GM12875 (cell line): ENCODE measurements around the gene L3MBTL2.

ENCODE experiments used
- H3K4me3 ChIP-seq: one replicate; pipeline ENCODE4 v1.5.1; 2011; ENCODE audit warnings: low read depth, low read length, control low read depth
- CTCF ChIP-seq: IDR thresholded peaks from 2 replicates; pipeline ENCODE4 v1.5.1; 2011; ENCODE audit warnings: low read depth, mild to moderate bottlenecking, control low read depth, inconsistent platforms, low read length, moderate library complexity, borderline replicate concordance; ENCODE audit not compliant: insufficient read depth

The L3MBTL2 gene

DNA sequence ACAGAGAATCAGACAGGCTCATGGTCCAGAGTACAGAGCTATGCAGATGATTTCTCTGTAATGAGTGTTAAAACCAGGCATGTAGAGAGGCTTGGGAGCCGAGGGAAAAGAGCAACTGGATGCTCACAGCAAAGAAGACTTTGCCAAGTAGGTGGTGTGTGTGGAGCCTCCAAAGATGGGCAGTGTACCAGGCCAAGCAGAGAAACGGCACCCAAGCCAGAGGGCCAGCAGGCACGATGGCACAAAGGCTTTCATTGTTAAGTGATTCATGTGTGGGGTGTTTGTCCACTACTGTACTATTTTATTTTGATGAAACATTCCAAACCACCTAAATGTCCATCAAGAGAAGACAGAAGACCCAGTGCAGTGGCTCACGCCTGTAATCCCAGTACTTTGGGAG lies 69.7 kb downstream of the L3MBTL2 start:
- no peak overlapping the region for H3K4me3 ChIP-seq
- TF ChIP-seq CTCF, result no peak

DNA sequence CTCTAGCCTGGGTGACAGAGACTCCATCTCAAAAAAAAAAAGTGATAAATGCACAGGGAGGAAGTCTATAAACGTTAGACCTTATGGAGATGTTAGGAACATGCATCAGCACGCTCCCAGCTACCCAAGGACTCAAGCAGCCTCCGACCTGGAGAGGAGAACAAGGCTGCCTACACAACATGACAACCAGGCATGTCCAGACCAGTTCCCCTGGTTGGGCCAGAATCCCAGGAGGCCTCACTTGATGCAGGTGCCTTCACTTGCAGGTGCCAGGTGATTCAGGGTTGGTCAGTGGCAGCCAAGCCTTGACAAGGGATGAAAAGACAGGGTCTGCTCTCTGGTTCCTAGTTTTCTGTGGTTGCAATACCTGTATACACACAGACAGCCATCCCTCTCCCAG lies 75.0 kb downstream of the L3MBTL2 start:
- H3K4me3 ChIP-seq, result no peak overlapping the region
- TF ChIP-seq CTCF, result no peak

GRCh38 chr22:41280854-41281253 lies 75.7 kb downstream of the L3MBTL2 start:
- H3K4me3 ChIP-seq, result no peak overlapping the region
- no peak for TF ChIP-seq CTCF
